Lower leg skin (tissue), 3 donors: Measurements from ENCODE around the gene ZBTB7C.

Experiments used
- CTCF ChIP-seq, 3 donors: fragments of 450-650 bp; IDR thresholded peaks; one replicate each; pipeline ENCODE4 v1.5.1; 2016; ENCODE audit warnings: antibody characterized with exemption in 3 of 3, mild to moderate bottlenecking in 3 of 3, moderate library complexity in 2 of 3
- POLR2A ChIP-seq, 2 donors: fragments of 450-650 bp; IDR thresholded peaks; one replicate each; pipeline ENCODE4 v1.6.1; 2016 to 2017; ENCODE audit warnings: antibody characterized with exemption in 2 of 2, mild to moderate bottlenecking in 1 of 2, moderate library complexity in 1 of 2

- TF ChIP-seq CTCF (IDR thresholded peaks at IDR 0.05) (no peak), POLR2A (IDR thresholded peaks at IDR 0.05) (no peak)
Measured at GRCh38 chr18:48323151-48323550, 86.0 kb downstream of the ZBTB7C start.
